Measurements from ENCODE around the gene HBA1. TPM values are rescaled to one million over a fixed set of nuclear protein-coding genes. Genes with fewer than 3 reads are reported as not detected.

HBA1 gene
- total RNA-seq, 1 experiment from 2014 or later, result 3.4 TPM

DNA sequence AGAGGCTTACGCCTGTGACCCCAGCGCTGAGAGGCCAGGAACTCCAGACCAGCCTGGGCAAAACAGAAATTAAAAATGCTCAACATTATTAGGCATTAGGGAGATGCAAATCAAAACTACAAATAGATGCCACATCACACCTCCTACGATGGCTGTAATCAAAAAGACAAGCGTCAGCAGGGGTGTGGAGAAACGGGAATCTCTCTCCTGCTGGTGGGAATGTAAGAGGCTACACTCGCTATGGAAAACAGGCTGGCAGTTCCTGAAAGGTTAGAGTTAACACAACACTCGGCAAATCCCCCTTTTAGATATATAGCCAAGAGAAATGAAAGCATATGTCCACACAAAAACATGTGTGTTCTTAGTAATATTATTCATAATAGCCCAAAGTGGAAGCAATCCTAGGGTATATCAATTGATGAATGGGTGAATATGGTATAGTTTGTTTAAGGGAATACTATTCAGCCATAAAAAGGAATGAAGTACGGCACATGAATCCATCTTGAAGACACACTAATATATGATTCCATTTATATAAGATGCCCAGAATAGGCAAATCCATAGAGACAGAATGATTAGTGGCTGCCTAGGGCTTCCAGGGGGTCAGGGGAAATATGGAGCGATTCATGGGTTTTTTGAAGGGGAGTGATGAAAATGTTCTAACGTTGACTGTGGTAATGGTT, 36.2 kb upstream of the HBA1 start (continued):
- no peak for TF ChIP-seq TCF7 (CRISPR knock-in tag; IDR thresholded peaks at IDR 0.05; ENCODE audit: low read depth)
- TF ChIP-seq ESRRA (CRISPR knock-in tag; IDR thresholded peaks at IDR 0.05; ENCODE audit: borderline replicate concordance), result no peak
- TF ChIP-seq, protein P1, sequence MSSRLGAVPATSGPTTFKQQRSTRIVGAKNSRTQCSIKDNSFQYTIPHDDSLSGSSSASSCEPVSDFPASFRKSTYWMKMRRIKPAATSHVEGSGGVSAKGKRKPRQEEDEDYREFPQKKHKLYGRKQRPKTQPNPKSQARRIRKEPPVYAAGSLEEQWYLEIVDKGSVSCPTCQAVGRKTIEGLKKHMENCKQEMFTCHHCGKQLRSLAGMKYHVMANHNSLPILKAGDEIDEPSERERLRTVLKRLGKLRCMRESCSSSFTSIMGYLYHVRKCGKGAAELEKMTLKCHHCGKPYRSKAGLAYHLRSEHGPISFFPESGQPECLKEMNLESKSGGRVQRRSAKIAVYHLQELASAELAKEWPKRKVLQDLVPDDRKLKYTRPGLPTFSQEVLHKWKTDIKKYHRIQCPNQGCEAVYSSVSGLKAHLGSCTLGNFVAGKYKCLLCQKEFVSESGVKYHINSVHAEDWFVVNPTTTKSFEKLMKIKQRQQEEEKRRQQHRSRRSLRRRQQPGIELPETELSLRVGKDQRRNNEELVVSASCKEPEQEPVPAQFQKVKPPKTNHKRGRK (CRISPR knock-in tag; IDR thresholded peaks at IDR 0.05; ENCODE audit: borderline replicate concordance), result no peak
- TF ChIP-seq CREB1 (CRISPR knock-in tag; IDR thresholded peaks at IDR 0.05), result no peak
- no peak for TF ChIP-seq TEAD4 (CRISPR knock-in tag; IDR thresholded peaks at IDR 0.05)
- TF ChIP-seq, protein P2, sequence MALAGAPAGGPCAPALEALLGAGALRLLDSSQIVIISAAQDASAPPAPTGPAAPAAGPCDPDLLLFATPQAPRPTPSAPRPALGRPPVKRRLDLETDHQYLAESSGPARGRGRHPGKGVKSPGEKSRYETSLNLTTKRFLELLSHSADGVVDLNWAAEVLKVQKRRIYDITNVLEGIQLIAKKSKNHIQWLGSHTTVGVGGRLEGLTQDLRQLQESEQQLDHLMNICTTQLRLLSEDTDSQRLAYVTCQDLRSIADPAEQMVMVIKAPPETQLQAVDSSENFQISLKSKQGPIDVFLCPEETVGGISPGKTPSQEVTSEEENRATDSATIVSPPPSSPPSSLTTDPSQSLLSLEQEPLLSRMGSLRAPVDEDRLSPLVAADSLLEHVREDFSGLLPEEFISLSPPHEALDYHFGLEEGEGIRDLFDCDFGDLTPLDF (CRISPR knock-in tag; IDR thresholded peaks at IDR 0.05), result no peak
- TF ChIP-seq ZNF416 (CRISPR knock-in tag; IDR thresholded peaks at IDR 0.05), result no peak
- no peak for TF ChIP-seq E2F4 (CRISPR knock-in tag; IDR thresholded peaks at IDR 0.05; ENCODE audit: borderline replicate concordance, low read depth)
- TF ChIP-seq JAZF1 (CRISPR knock-in tag; IDR thresholded peaks at IDR 0.05), result no peak
- TF ChIP-seq, protein P3, sequence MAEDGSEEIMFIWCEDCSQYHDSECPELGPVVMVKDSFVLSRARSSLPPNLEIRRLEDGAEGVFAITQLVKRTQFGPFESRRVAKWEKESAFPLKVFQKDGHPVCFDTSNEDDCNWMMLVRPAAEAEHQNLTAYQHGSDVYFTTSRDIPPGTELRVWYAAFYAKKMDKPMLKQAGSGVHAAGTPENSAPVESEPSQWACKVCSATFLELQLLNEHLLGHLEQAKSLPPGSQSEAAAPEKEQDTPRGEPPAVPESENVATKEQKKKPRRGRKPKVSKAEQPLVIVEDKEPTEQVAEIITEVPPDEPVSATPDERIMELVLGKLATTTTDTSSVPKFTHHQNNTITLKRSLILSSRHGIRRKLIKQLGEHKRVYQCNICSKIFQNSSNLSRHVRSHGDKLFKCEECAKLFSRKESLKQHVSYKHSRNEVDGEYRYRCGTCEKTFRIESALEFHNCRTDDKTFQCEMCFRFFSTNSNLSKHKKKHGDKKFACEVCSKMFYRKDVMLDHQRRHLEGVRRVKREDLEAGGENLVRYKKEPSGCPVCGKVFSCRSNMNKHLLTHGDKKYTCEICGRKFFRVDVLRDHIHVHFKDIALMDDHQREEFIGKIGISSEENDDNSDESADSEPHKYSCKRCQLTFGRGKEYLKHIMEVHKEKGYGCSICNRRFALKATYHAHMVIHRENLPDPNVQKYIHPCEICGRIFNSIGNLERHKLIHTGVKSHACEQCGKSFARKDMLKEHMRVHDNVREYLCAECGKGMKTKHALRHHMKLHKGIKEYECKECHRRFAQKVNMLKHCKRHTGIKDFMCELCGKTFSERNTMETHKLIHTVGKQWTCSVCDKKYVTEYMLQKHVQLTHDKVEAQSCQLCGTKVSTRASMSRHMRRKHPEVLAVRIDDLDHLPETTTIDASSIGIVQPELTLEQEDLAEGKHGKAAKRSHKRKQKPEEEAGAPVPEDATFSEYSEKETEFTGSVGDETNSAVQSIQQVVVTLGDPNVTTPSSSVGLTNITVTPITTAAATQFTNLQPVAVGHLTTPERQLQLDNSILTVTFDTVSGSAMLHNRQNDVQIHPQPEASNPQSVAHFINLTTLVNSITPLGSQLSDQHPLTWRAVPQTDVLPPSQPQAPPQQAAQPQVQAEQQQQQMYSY (CRISPR knock-in tag; IDR thresholded peaks at IDR 0.05), result no peak
- TF ChIP-seq, protein P4, sequence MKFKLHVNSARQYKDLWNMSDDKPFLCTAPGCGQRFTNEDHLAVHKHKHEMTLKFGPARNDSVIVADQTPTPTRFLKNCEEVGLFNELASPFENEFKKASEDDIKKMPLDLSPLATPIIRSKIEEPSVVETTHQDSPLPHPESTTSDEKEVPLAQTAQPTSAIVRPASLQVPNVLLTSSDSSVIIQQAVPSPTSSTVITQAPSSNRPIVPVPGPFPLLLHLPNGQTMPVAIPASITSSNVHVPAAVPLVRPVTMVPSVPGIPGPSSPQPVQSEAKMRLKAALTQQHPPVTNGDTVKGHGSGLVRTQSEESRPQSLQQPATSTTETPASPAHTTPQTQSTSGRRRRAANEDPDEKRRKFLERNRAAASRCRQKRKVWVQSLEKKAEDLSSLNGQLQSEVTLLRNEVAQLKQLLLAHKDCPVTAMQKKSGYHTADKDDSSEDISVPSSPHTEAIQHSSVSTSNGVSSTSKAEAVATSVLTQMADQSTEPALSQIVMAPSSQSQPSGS (CRISPR knock-in tag; IDR thresholded peaks at IDR 0.05; ENCODE audit: borderline replicate concordance, low read depth), result no peak
- no peak for TF ChIP-seq MAX (CRISPR knock-in tag; IDR thresholded peaks at IDR 0.05)

GRCh38 chr16:142405-142967, 34.0 kb upstream of the HBA1 start:
- Mint-ChIP-seq H3K27ac (no peak overlapping the region), H3K9me3 (peaks cover 5% of the 10 kb centered on the region; the same call in 1 of the 2 replicates), H3K4me1 (no peaks in the 10 kb centered on the region), H3K36me3 (no peaks in the 10 kb centered on the region), H3K4me3 (no peak overlapping the region), H3K27me3 (ENCODE audit: low read depth) (peaks cover 31% of the 10 kb centered on the region)
- TF ChIP-seq JAZF1 (CRISPR knock-in tag; IDR thresholded peaks at IDR 0.05) (no peak), ZBTB43 (CRISPR knock-in tag; IDR thresholded peaks at IDR 0.05) (no peak)
- TF ChIP-seq, protein P5, sequence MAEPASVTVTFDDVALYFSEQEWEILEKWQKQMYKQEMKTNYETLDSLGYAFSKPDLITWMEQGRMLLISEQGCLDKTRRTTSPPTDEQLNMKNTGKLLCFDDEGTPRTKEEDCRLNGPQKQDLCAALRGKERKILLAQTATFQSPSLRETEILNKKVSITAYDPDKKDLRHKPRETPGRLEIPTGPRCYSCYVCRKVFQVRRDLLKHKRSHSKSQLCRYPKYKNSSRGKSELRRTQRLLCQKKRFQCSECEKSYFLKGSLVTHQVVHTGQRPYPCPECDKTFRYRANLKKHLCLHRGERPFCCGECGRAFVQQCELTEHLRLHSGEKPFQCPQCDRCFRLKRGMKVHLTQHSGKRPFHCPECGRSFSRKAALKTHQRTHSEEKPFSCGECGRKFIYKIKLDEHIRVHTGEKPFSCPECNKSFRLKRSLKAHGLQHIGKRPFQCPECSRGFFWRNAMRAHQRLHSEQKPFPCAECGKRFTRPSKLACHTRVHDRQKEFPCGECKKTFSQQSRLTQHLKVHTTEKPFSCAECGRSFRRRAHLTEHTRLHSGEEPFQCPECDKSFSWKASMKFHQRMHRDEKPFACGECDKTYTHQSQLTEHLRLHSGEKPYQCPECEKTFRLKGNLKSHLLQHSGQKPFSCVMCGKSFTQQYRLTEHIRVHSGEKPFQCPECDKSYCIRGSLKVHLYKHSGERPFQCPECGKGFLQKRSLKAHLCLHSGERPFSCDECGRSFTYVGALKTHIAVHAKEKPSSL (CRISPR knock-in tag; conservative IDR thresholded peaks at IDR 0.05), result no peak
- ChIA-PET POLR2A (no interaction called here), CTCF (interaction anchor here (1.3 to 2.1 kb wide), 3 partner anchors 25 to 46 kb away, joined by 3 to 6 read pairs (median 6); no protein-coding TSS in a partner anchor)
- no peak for DNase-seq (ENCODE audit: low spot score)
- ATAC-seq, result no peak

All from WTC11 (cell line).